Measurements from ENCODE around the gene TFB2M.

DNA sequence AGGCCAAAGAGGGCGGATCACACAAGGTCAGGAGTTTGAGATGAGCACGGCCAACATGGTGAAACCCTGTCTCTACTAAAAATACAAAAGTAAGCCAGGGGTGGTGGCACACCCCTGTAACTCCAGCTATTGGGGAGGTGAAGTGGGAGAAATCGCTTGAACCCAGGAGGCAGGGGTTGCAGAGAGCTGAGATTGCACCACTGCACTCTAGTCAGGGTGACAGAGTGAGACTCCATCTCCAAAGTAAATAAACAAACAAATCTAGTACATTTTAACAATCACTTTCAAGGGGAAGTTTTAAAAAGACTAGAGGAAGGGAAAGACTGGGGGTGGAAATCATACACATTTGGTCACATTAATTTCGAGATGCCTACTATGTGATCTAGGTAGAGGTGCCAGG, 6.8 kb downstream of the TFB2M start:
- TF ChIP-seq EP300 (IDR thresholded peaks at IDR 0.05) (no peak), POLR2A (IDR thresholded peaks at IDR 0.05) (no peak)
- TF ChIP-seq, protein P1, sequence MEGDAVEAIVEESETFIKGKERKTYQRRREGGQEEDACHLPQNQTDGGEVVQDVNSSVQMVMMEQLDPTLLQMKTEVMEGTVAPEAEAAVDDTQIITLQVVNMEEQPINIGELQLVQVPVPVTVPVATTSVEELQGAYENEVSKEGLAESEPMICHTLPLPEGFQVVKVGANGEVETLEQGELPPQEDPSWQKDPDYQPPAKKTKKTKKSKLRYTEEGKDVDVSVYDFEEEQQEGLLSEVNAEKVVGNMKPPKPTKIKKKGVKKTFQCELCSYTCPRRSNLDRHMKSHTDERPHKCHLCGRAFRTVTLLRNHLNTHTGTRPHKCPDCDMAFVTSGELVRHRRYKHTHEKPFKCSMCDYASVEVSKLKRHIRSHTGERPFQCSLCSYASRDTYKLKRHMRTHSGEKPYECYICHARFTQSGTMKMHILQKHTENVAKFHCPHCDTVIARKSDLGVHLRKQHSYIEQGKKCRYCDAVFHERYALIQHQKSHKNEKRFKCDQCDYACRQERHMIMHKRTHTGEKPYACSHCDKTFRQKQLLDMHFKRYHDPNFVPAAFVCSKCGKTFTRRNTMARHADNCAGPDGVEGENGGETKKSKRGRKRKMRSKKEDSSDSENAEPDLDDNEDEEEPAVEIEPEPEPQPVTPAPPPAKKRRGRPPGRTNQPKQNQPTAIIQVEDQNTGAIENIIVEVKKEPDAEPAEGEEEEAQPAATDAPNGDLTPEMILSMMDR (IDR thresholded peaks at IDR 0.05) = no peak
